Neural cell (in vitro differentiated cells): Measurements from ENCODE around the gene TPH2.

Source experiments
- EP300 ChIP-seq: fragments of 450-650 bp; conservative IDR thresholded peaks from 2 replicates; pipeline ENCODE4 v1.6.1; 2014; ENCODE audit warnings: antibody characterized with exemption, mild to moderate bottlenecking, moderate library complexity; ENCODE audit not compliant: poor library complexity, severe bottlenecking
- EZH2 ChIP-seq: fragments of 200-600, 300-800 bp; shearing (Covaris generic), sonication (generic); IDR thresholded peaks from 2 replicates; pipeline ENCODE4 v1.6.1; 2014; ENCODE audit warnings: antibody characterized with exemption, low read length, borderline replicate concordance, mild to moderate bottlenecking; ENCODE audit not compliant: insufficient read depth, poor library complexity, severe bottlenecking
- MXI1 ChIP-seq: fragments of 450-650 bp; conservative IDR thresholded peaks from 2 replicates; pipeline ENCODE4 v1.6.1; 2014; ENCODE audit warnings: antibody characterized with exemption, mild to moderate bottlenecking; ENCODE audit not compliant: poor library complexity, severe bottlenecking
- POLR2AphosphoS5 ChIP-seq: IDR thresholded peaks from 2 replicates; pipeline ENCODE4 v1.6.1; 2012
- SMC3 ChIP-seq: fragments of 450-650 bp; conservative IDR thresholded peaks from 2 replicates; pipeline ENCODE4 v1.6.1; 2014; ENCODE audit warnings: antibody characterized with exemption, mild to moderate bottlenecking, moderate library complexity; ENCODE audit not compliant: poor library complexity
- TAF1 ChIP-seq: IDR thresholded peaks from 2 replicates; pipeline ENCODE4 v1.6.1; 2012; ENCODE audit warnings: low read depth
- TF ChIP-seq, protein P1 (sequence below): fragments of 450-650 bp; IDR thresholded peaks from 2 replicates; pipeline ENCODE4 v1.5.1; 2014; ENCODE audit warnings: antibody characterized with exemption, mild to moderate bottlenecking, moderate library complexity; ENCODE audit not compliant: poor library complexity, severe bottlenecking
- TF ChIP-seq, protein P2 (sequence below): IDR thresholded peaks from 2 replicates; pipeline ENCODE4 v1.6.1; 2012; ENCODE audit warnings: borderline replicate concordance

DNA sequence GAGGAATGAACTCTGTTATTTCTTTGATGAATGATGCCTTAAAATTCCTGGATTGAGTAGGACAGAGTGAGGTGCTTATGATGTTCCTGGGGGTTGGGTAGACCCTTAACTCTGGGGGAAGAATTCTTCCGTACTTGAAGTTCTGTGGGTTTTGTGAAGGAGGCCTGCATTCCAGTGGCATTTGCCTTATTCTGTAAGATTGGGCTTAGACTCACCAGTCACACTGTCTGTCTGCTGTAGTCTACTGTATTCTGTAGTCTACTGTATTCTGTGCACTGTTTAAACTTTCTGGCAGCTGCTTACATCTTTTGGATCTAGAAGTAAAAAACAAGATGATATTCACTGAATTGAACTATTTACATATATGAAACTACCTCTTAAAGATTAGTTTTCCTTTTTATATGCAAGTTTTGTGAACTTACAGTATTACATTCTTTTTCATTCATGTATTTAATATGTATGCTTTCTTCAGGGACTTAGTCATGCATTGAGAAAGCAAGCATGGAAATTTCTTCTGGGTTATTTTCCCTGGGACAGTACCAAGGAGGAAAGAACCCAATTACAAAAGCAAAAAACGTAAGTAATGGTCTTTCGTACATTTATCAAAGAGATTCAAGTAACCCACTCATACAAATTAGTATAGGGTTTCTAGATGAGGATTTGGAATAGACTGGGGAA lies 42.3 kb upstream of the TPH2 start:
- TF ChIP-seq, protein P1, sequence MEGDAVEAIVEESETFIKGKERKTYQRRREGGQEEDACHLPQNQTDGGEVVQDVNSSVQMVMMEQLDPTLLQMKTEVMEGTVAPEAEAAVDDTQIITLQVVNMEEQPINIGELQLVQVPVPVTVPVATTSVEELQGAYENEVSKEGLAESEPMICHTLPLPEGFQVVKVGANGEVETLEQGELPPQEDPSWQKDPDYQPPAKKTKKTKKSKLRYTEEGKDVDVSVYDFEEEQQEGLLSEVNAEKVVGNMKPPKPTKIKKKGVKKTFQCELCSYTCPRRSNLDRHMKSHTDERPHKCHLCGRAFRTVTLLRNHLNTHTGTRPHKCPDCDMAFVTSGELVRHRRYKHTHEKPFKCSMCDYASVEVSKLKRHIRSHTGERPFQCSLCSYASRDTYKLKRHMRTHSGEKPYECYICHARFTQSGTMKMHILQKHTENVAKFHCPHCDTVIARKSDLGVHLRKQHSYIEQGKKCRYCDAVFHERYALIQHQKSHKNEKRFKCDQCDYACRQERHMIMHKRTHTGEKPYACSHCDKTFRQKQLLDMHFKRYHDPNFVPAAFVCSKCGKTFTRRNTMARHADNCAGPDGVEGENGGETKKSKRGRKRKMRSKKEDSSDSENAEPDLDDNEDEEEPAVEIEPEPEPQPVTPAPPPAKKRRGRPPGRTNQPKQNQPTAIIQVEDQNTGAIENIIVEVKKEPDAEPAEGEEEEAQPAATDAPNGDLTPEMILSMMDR, result no peak
- TF ChIP-seq SMC3, result no peak
- no peak for TF ChIP-seq EZH2
- TF ChIP-seq EP300, result no peak
- TF ChIP-seq POLR2AphosphoS5, result no peak
- TF ChIP-seq, protein P2, sequence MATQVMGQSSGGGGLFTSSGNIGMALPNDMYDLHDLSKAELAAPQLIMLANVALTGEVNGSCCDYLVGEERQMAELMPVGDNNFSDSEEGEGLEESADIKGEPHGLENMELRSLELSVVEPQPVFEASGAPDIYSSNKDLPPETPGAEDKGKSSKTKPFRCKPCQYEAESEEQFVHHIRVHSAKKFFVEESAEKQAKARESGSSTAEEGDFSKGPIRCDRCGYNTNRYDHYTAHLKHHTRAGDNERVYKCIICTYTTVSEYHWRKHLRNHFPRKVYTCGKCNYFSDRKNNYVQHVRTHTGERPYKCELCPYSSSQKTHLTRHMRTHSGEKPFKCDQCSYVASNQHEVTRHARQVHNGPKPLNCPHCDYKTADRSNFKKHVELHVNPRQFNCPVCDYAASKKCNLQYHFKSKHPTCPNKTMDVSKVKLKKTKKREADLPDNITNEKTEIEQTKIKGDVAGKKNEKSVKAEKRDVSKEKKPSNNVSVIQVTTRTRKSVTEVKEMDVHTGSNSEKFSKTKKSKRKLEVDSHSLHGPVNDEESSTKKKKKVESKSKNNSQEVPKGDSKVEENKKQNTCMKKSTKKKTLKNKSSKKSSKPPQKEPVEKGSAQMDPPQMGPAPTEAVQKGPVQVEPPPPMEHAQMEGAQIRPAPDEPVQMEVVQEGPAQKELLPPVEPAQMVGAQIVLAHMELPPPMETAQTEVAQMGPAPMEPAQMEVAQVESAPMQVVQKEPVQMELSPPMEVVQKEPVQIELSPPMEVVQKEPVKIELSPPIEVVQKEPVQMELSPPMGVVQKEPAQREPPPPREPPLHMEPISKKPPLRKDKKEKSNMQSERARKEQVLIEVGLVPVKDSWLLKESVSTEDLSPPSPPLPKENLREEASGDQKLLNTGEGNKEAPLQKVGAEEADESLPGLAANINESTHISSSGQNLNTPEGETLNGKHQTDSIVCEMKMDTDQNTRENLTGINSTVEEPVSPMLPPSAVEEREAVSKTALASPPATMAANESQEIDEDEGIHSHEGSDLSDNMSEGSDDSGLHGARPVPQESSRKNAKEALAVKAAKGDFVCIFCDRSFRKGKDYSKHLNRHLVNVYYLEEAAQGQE, result no peak
- TF ChIP-seq TAF1, result no peak
- no peak for TF ChIP-seq MXI1
